A549 (cell line): ENCODE measurements around the gene FAAP24. TPM values are rescaled to one million over a fixed set of nuclear protein-coding genes. Genes with fewer than 3 reads are reported as not detected.
"Not testable (repeated sequence)": the region's sequence is repeated elsewhere in the genome, so short reads cannot be mapped to it uniquely, and the experiment has no call there.

Experiments used
- ATAC-seq, 2 experiments: fragments of 200-7000 bp in 1 of 2; fragments of >200 bp in 1 of 2; cut with Nextera tagmentation in 1 of 2; cut with Tn5 transposase in 1 of 2; 3 replicates each; pipeline versions ENCODE4 v1.8.0 to v1.9.1; 2018 to 2020; ENCODE audit warnings: mild to moderate bottlenecking in 1 of 2, moderate library complexity in 1 of 2
- CTCF ChIA-PET: fragments of 300-600 bp; sonication (Branson Sonifier 250); formaldehyde crosslinking; extraction: SDS; loops from one replicate; lab custom pipeline; 2021; ENCODE audit warnings: antibody characterized with exemption, inconsistent platforms; lab: Yijun Ruan, JAX
- POLR2A ChIA-PET: fragments of 350-600 bp; formaldehyde crosslinking; extraction: SDS; loops from one replicate; lab custom pipeline; 2021; ENCODE audit warnings: antibody characterized with exemption, inconsistent platforms; lab: Yijun Ruan, JAX
- DNase-seq, 2 experiments: peaks; one replicate each; pipeline versions ENCODE4 v3.0.0 to v3.0.0-alpha.2; 2011 to 2016; ENCODE audit warnings: low read depth in 1 of 2, low spot score in 1 of 2
- FAIRE-seq: peaks from 2 replicates; lab custom pipeline; 2011; peaks lifted over from hg19 to GRCh38; lab: Jason Lieb, UNC
- H3K27ac ChIP-seq, 2 experiments: fragments of >200 bp; sonication (Bioruptor Twin); formaldehyde crosslinking; 3 replicates each; pipeline ENCODE4 v1.5.1; 2016 to 2017
- H3K4me1 ChIP-seq: fragments of >200 bp; sonication (Bioruptor Twin); formaldehyde crosslinking; 3 replicates; pipeline ENCODE4 v1.6.1; 2016
- H3K4me2 ChIP-seq: fragments of >200 bp; sonication (Bioruptor Twin); formaldehyde crosslinking; 3 replicates; pipeline ENCODE4 v1.6.1; 2016
- H3K4me3 ChIP-seq: fragments of >200 bp; sonication (Bioruptor Twin); formaldehyde crosslinking; 3 replicates; pipeline ENCODE4 v1.5.1; 2016
- H3K9me3 ChIP-seq: fragments of >200 bp; sonication (Bioruptor Twin); formaldehyde crosslinking; 3 replicates; pipeline ENCODE4 v1.6.1; 2016
- CEBPB ChIP-seq, 2 experiments: fragments of >200 bp in 1 of 2; sonication (Bioruptor Twin) in 1 of 2; formaldehyde crosslinking in 1 of 2; IDR thresholded peaks; 2 replicates each; pipeline ENCODE4 v1.6.1; 2012 to 2016
- EP300 ChIP-seq, 2 experiments: fragments of >200 bp; sonication (Bioruptor Twin); formaldehyde crosslinking; IDR thresholded peaks; 2 replicates in 1 of 2; 3 replicates in 1 of 2; pipeline ENCODE4 v1.6.1; 2016 to 2017
- ESRRA ChIP-seq: fragments of 150-350 bp; IDR thresholded peaks from 2 replicates; pipeline ENCODE4 v1.6.1; 2014; ENCODE audit warnings: mild to moderate bottlenecking, low read length, borderline replicate concordance
- FOSL2 ChIP-seq, 2 experiments: fragments of 450-650 bp in 1 of 2; fragments of >200 bp in 1 of 2; sonication (Bioruptor Twin) in 1 of 2; formaldehyde crosslinking; IDR thresholded peaks; 2 replicates each; pipeline versions ENCODE4 v1.5.0 to v1.6.1; 2016 to 2020; ENCODE audit warnings: mild to moderate bottlenecking in 1 of 2, moderate library complexity in 1 of 2
- KDM5A ChIP-seq: fragments of 200-600 bp; sonication (generic); IDR thresholded peaks from 2 replicates; pipeline ENCODE4 v1.6.1; 2016; ENCODE audit warnings: antibody characterized with exemption, mild to moderate bottlenecking
- MAFK ChIP-seq: fragments of 450-650 bp; IDR thresholded peaks from 2 replicates; pipeline ENCODE4 v1.6.1; 2014; ENCODE audit not compliant: partially characterized antibody
- RAD21 ChIP-seq, 2 experiments: fragments of >200 bp in 1 of 2; sonication (Bioruptor Twin) in 1 of 2; formaldehyde crosslinking in 1 of 2; IDR thresholded peaks in 1 of 2; conservative IDR thresholded peaks in 1 of 2; 2 replicates in 1 of 2; 3 replicates in 1 of 2; pipeline ENCODE4 v1.6.1; 2012 to 2018; ENCODE audit warnings: inconsistent platforms in 1 of 2
- RNF2 ChIP-seq: fragments of 200-600 bp; sonication (generic); IDR thresholded peaks from 2 replicates; pipeline ENCODE4 v1.6.1; 2016; ENCODE audit warnings: low read depth, mild to moderate bottlenecking, antibody characterized with exemption, moderate library complexity, borderline replicate concordance
- SMC3 ChIP-seq: fragments of >200 bp; sonication (Bioruptor Twin); formaldehyde crosslinking; IDR thresholded peaks from 3 replicates; pipeline ENCODE4 v1.6.1; 2018; ENCODE audit warnings: inconsistent platforms
- WGBS: methylation state at CpG from one replicate; pipeline ENCODE4 v1.1.6; 2017; ENCODE audit errors: missing lambda C conversion rate; 5-methylcytosine and 5-hydroxymethylcytosine counted together
- polyA plus RNA-seq, 4 experiments: library from polyadenylated mRNA; depleted of rRNA in 3 of 4; stranded (reverse); fragments of >200 nt; fragmentation: RNase III in 1 of 4; extraction: RNeasy Plus Mini Kit Qiagen cat#74134 plus additional on column Dnase treatment in 1 of 4; gene quantifications; 2 replicates in 3 of 4; 3 replicates in 1 of 4; pipeline ENCODE4 v1.2.3, GENCODE V29; 2011 to 2017
- TF ChIP-seq, protein P1 (sequence below): fragments of >200 bp; sonication (Bioruptor Twin); formaldehyde crosslinking; IDR thresholded peaks from 3 replicates; pipeline ENCODE4 v1.5.1; 2016
- TF ChIP-seq, protein P2 (sequence below): fragments of 250-450 bp; sonication (Bioruptor Pico); IDR thresholded peaks from 2 replicates; pipeline ENCODE4 v1.5.0; 2020; ENCODE audit warnings: low read depth, mild to moderate bottlenecking, moderate library complexity
- TF ChIP-seq, protein P3 (sequence below): fragments of 150-350 bp; IDR thresholded peaks from 2 replicates; pipeline ENCODE4 v1.6.1; 2014; ENCODE audit warnings: low read depth, mild to moderate bottlenecking, low read length

FAAP24 gene
- polyA plus RNA-seq, 2 of the 4 experiments (the other 2 are of a cell fraction): 14.2 to 14.4 TPM

DNA sequence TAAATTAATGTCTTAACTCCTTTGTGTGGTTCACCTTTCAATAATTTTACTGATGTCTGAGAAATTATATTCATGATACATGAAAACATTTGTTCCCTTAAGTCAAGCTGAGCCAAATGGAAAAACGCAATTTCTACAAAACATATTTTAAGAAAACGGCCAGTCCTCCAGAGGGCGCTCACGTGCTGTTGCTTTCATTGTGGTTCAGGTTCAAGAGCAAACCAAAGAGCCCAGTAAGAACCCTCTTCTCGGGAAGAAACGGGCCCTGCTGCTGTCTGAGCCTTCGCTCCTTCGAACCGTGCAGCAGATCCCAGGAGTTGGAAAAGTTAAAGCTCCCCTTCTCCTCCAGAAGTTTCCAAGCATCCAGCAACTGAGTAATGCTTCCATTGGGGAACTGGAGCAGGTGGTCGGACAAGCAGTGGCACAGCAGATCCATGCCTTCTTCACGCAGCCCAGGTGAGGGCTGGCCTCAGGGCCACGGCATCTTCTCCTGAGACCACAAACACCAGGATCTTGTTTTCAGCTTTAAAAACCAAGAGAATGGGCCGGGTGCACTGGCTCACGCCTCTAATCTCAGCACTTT lies 4.3 kb downstream of the FAAP24 start:
- Histone ChIP-seq H3K4me3 (no peak overlapping the region), H3K4me2 (peak overlapping the region; percentile 40; the same call in 1 of the 3 replicates), H3K9me3 (no peaks in the 10 kb centered on the region), H3K4me1 (peaks cover 28% of the 10 kb centered on the region)
- CTCF ChIA-PET: interaction anchor here (0.6 to 16.5 kb wide), 88 partner anchors 9 to 545 kb away, joined by 3 to 349 read pairs (median 6); partner anchors contain the start of genes ANKRD27, GPATCH1, NUDT19 and RGS9BP
- DNase-seq: peak; percentile 89
- TF ChIP-seq RAD21 (conservative IDR thresholded peaks at IDR 0.05 in 1 of 2, IDR thresholded peaks at IDR 0.05 in 1 of 2) (peak; percentile 99 to 100), MAFK (peak; percentile 4), SMC3 (peak; percentile 99), FOSL2 (IDR thresholded peaks at IDR 0.05) (no peak), FOSL2 (CRISPR knock-in tag; IDR thresholded peaks at IDR 0.05) (peak; percentile 18; the same call in 1 of the 2 replicates)
- TF ChIP-seq, protein P1, sequence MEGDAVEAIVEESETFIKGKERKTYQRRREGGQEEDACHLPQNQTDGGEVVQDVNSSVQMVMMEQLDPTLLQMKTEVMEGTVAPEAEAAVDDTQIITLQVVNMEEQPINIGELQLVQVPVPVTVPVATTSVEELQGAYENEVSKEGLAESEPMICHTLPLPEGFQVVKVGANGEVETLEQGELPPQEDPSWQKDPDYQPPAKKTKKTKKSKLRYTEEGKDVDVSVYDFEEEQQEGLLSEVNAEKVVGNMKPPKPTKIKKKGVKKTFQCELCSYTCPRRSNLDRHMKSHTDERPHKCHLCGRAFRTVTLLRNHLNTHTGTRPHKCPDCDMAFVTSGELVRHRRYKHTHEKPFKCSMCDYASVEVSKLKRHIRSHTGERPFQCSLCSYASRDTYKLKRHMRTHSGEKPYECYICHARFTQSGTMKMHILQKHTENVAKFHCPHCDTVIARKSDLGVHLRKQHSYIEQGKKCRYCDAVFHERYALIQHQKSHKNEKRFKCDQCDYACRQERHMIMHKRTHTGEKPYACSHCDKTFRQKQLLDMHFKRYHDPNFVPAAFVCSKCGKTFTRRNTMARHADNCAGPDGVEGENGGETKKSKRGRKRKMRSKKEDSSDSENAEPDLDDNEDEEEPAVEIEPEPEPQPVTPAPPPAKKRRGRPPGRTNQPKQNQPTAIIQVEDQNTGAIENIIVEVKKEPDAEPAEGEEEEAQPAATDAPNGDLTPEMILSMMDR: peak; percentile 100
- TF ChIP-seq, protein P2, sequence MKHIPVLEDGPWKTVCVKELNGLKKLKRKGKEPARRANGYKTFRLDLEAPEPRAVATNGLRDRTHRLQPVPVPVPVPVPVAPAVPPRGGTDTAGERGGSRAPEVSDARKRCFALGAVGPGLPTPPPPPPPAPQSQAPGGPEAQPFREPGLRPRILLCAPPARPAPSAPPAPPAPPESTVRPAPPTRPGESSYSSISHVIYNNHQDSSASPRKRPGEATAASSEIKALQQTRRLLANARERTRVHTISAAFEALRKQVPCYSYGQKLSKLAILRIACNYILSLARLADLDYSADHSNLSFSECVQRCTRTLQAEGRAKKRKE (CRISPR knock-in tag): no peak
- TF ChIP-seq, protein P3, sequence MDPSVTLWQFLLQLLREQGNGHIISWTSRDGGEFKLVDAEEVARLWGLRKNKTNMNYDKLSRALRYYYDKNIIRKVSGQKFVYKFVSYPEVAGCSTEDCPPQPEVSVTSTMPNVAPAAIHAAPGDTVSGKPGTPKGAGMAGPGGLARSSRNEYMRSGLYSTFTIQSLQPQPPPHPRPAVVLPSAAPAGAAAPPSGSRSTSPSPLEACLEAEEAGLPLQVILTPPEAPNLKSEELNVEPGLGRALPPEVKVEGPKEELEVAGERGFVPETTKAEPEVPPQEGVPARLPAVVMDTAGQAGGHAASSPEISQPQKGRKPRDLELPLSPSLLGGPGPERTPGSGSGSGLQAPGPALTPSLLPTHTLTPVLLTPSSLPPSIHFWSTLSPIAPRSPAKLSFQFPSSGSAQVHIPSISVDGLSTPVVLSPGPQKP: no peak
- TF ChIP-seq, all 56 proteins: peak for 5
- FAIRE-seq (peak; percentile 94), ATAC-seq (peak; percentile 7 to 16; a peak in 1 of 6 replicates)
- 38% methylated on average over 14 of the region's 14 CpGs for WGBS
- POLR2A ChIA-PET: interaction anchor here (0.6 to 1.7 kb wide), 3 partner anchors 65 to 200 kb away, joined by 5 read pairs; no protein-coding TSS in a partner anchor
- H3K27ac ChIP-seq: peak overlapping the region; percentile 38 to 42; a peak in 5 of 6 replicates

DNA sequence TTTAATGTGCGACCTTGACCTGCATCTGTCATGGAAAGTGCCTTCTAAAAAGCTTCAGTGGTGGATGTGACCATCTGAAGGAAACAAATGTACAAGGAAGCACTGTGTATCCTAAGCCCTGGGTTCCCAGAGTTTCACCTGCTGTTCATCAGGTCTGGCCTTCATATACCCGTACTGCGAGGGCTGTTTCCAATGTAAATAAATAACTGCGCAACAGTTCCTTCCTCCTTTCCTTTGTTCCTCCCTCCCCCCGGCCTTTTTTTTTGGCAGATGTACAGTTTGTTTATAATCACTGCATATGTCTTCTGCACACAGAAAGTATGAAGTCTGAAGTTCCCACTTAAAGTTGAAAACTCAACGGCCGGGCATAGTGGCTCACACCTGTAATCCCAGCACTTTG lies 5.2 kb downstream of the FAAP24 start:
- CTCF ChIA-PET: interaction anchor here (0.6 to 16.5 kb wide), 31 partner anchors 8 to 371 kb away, joined by 3 to 349 read pairs (median 14); partner anchors contain the start of genes GPATCH1, RHPN2 and WDR88

DNA sequence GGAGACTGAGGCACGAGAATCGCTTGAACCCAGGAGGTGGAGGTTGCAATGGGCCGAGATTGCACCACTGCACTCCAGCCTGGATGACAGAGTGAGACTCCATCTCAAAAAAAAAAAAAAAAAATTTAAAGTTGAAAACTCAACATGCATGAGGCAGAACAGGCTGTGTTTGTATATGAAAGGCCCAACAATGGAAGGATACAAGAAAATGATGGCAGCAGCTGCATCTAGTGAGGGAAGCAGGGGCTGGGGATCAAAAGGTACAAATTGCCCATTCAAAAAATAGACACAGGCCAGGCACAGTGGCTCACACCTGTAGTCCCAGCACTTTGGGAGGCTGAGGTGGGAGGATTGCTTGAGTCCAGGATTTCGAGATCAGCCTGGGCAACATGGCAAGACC lies 5.8 kb downstream of the FAAP24 start:
- FAIRE-seq, H3K9me3 ChIP-seq, H3K4me3 ChIP-seq, ATAC-seq, DNase-seq, POLR2A ChIA-PET: not testable (repeated sequence)
- H3K4me2 ChIP-seq: peak overlapping the region; percentile 40; the same call in 1 of the 3 replicates
- H3K4me1 ChIP-seq: peaks cover 28% of the 10 kb centered on the region
- H3K27ac ChIP-seq: peak overlapping the region; percentile 16 to 22; a peak in 4 of 6 replicates
- 91% methylated on average over 4 of the region's 4 CpGs for WGBS
- CTCF ChIA-PET: interaction anchor here (1.3 to 16.5 kb wide), 13 partner anchors 8 to 206 kb away, joined by 3 to 349 read pairs (median 16); no protein-coding TSS in a partner anchor

More for the DNA sequence above, 5.2 kb downstream of the FAAP24 start:
- Histone ChIP-seq H3K27ac (peak overlapping the region; percentile 38 to 42), H3K9me3 (no peaks in the 10 kb centered on the region), H3K4me3 (no peak overlapping the region), H3K4me1 (peaks cover 28% of the 10 kb centered on the region), H3K4me2 (peak overlapping the region; percentile 40)
- POLR2A ChIA-PET: interaction anchor here (1.7 kb wide), 1 partner anchor 199 kb away, joined by 5 read pairs; no protein-coding TSS in a partner anchor
- no peak for FAIRE-seq
- peak; percentile 12 to 27; a peak in 2 of 6 replicates for ATAC-seq
- TF ChIP-seq KDM5A (no peak), FOSL2 (IDR thresholded peaks at IDR 0.05) (no peak), FOSL2 (CRISPR knock-in tag; IDR thresholded peaks at IDR 0.05) (no peak), ESRRA (no peak), EP300 (IDR thresholded peaks at IDR 0.05) (0 out of 5 replicates have a peak, but pooled peaks of 1 of the 2 experiments have one; percentile 14), CEBPB (IDR thresholded peaks at IDR 0.05) (peak in 1 of 2 experiments; percentile 55; a peak in 2 of 4 replicates), RNF2 (no peak)
- peak; percentile 37 to 69 for DNase-seq
- 42% methylated on average over 7 of the region's 7 CpGs for WGBS
